Epidermal melanocyte (primary cell): ENCODE measurements around the gene KRT2.

Experiments
- DNase-seq: peaks from one replicate; pipeline ENCODE4 v3.0.0; 2011; ENCODE audit warnings: low spot score; ENCODE audit not compliant: insufficient read length

The KRT2 gene

GRCh38 chr12:52600475-52600874, 51.5 kb downstream of the KRT2 start:
- no peak for DNase-seq

GRCh38 chr12:52600071-52600470, 51.9 kb downstream of the KRT2 start:
- DNase-seq, result no peak

DNA sequence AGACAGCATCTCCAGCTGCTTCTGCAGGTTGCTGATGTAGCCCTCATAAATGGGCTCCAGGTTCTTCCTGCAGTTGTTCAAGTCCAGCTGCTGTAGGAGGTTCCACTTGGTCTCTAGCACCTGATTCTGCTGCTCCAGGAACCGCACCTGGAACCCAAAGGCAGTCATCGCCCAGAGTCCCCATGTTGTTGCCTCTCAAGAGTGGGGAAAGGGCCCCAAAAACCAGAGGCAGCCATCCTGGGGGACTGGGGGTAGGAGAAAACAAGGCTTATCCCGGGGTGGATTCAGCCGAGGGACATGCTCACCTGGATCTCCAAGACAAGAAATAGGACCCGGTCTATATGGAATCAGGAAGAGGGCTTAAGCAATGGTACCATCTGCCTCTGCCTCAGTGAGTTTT, 53.0 kb downstream of the KRT2 start:
- no peak for DNase-seq
